ENCODE data around the gene FCHSD2. TPM values are rescaled to one million over a fixed set of nuclear protein-coding genes. Genes with fewer than 3 reads are reported as not detected.

FCHSD2 gene
- total and polyA plus RNA-seq, 2 of the 8 experiments (the other 6 are each of a cell fraction or from before 2014, with no cell fraction given), result 4.1 to 7.8 TPM

- no peak overlapping the region for H2BK120ac ChIP-seq (replicated peaks; ENCODE audit: low read depth, low read length)
- H3K23me2 ChIP-seq (ENCODE audit: low read depth, low read length), result no peaks in the 10 kb centered on the region
- H2AFZ ChIP-seq (ENCODE audit: low read length), result no peak overlapping the region
- H3K14ac ChIP-seq (ENCODE audit: insufficient read length), result no peak overlapping the region
- POLR2A ChIA-PET (ENCODE audit: partially characterized antibody), result no interaction called here
- no peaks in the 10 kb centered on the region for H3K9me3 ChIP-seq (ENCODE audit: insufficient read depth in 2 of 2, low read depth in 1 of 2, low read length in 1 of 2)
- H2AK5ac ChIP-seq (ENCODE audit: low read depth, low read length), result no peak overlapping the region
- H3K4me2 ChIP-seq (ENCODE audit: insufficient read depth in 1 of 2, low read depth in 2 of 2, low read length in 2 of 2), result no peak overlapping the region
- no peak overlapping the region for H4K91ac ChIP-seq (replicated peaks; ENCODE audit: insufficient read length, low read length)
- 82% methylated on average over 1 of the region's 1 CpG; no CpG with 5 or more reads in 1 of the 2 experiments for WGBS, 2 experiments (ENCODE audit: extremely low coverage in 1 of 2, insufficient coverage in 1 of 2, insufficient read length in 1 of 2, insufficient replicate concordance in 2 of 2, low coverage in 1 of 2, low lambda C conversion rate in 2 of 2, missing lambda C conversion rate in 1 of 2)
- H3K27me3 ChIP-seq (replicated peaks in 1 of 4; ENCODE audit: control insufficient read depth in 3 of 4, extremely low read depth in 1 of 4, insufficient read depth in 3 of 4, low read length in 3 of 4), result no peaks in the 10 kb centered on the region
- H2BK15ac ChIP-seq (ENCODE audit: low read length), result no peak overlapping the region
- H3K9ac ChIP-seq (replicated peaks in 1 of 4; ENCODE audit: extremely low read depth in 1 of 4, low read depth in 3 of 4, low read length in 3 of 4), result no peak overlapping the region
- H3K18ac ChIP-seq (ENCODE audit: extremely low read depth, low read length), result no peak overlapping the region
- no peaks in the 10 kb centered on the region for H4K20me1 ChIP-seq (replicated peaks in 1 of 2; ENCODE audit: control insufficient read depth in 1 of 2, insufficient read depth in 2 of 2, low read length in 2 of 2)
- H3K36me3 ChIP-seq (ENCODE audit: control insufficient read depth in 2 of 4, insufficient read depth in 4 of 4, low read length in 3 of 4), result no peaks in the 10 kb centered on the region
- no peaks in the 10 kb centered on the region for H3K4me1 ChIP-seq (replicated peaks in 1 of 4; ENCODE audit: control insufficient read depth in 3 of 4, insufficient read depth in 4 of 4, low read length in 3 of 4)
- H2BK5ac ChIP-seq (ENCODE audit: low read depth, low read length), result no peak overlapping the region
- no peak overlapping the region for H2BK20ac ChIP-seq (ENCODE audit: low read length)
- H3K79me1 ChIP-seq (ENCODE audit: low read depth, low read length), result no peaks in the 10 kb centered on the region
- CTCF ChIA-PET (ENCODE audit: partially characterized antibody), result interaction anchor here (0.7 to 2.0 kb wide), 2 partner anchors 11 to 462 kb away, joined by 3 to 7 read pairs; no protein-coding TSS in a partner anchor
- H2BK12ac ChIP-seq (ENCODE audit: low read depth, low read length), result no peak overlapping the region
- H4K5ac ChIP-seq (ENCODE audit: insufficient read length, low read depth, low read length), result no peak overlapping the region
- no peak overlapping the region for H3K27ac ChIP-seq (ENCODE audit: low read depth, low read length)
- no peaks in the 10 kb centered on the region for H3K79me2 ChIP-seq (ENCODE audit: control insufficient read depth in 1 of 2, insufficient read depth in 2 of 2, low read length in 2 of 2)
- no peak overlapping the region for H3K23ac ChIP-seq (ENCODE audit: insufficient read length)
- no peak overlapping the region for H3K4me3 ChIP-seq (ENCODE audit: extremely low read depth in 1 of 4, insufficient read depth in 2 of 4, low read depth in 3 of 4, low read length in 4 of 4)
- FAIRE-seq (no peak), DNase-seq (ENCODE audit: low read depth in 1 of 2, low spot score in 2 of 2) (no peak)
- no peak overlapping the region for H3K4ac ChIP-seq (replicated peaks; ENCODE audit: insufficient read length, low read depth, low read length)
- no peak for TF ChIP-seq RAD21 (IDR thresholded peaks at IDR 0.05 in 1 of 2, conservative IDR thresholded peaks at IDR 0.05 in 1 of 2; ENCODE audit: low read depth in 2 of 2, low read length in 2 of 2)
- TF ChIP-seq TAF7 (optimal IDR thresholded peaks at IDR 0.05; ENCODE audit: borderline replicate concordance, low read depth, low read length), result no peak
- TF ChIP-seq SAP30 (IDR thresholded peaks at IDR 0.05; ENCODE audit: insufficient read depth, insufficient replicate concordance, low read length), result no peak
- TF ChIP-seq MAFK (IDR thresholded peaks at IDR 0.05; ENCODE audit: low read depth, low read length), result no peak
- no peak for TF ChIP-seq JUND (IDR thresholded peaks at IDR 0.05; ENCODE audit: low read length)
- TF ChIP-seq FOSL1 (IDR thresholded peaks at IDR 0.05; ENCODE audit: insufficient read depth, low read depth, low read length), result no peak
- no peak overlapping the region for H4K8ac ChIP-seq (ENCODE audit: extremely low read depth, insufficient read depth, low read length)
- H3K56ac ChIP-seq (replicated peaks; ENCODE audit: insufficient read length, low read depth, low read length), result no peak overlapping the region
These were observed 279.0 kb downstream of the FCHSD2 start for GRCh38 chr11:72863091-72863490.
